Common myeloid progenitor, CD34-positive (primary cell): Measurements from ENCODE around the gene C9orf57.
A peak's percentile ranks its signal among the peaks of the same experiment; 100 is the strongest.

ENCODE experiments used
- CTCF ChIA-PET: fragments of 350-600 bp; sonication (Branson Sonifier 250); formaldehyde crosslinking; loops from one replicate; lab custom pipeline; 2021; ENCODE audit warnings: antibody characterized with exemption; lab: Charles Lee
- POLR2A ChIA-PET: fragments of 350-600 bp; sonication (Branson Sonifier 250); formaldehyde crosslinking; loops from one replicate; lab custom pipeline; 2021; ENCODE audit warnings: antibody characterized with exemption; lab: Charles Lee
- DNase-seq, 3 donors: peaks; one replicate each; pipeline versions ENCODE4 v3.0.0 to v3.0.0-alpha.2; 2013
- H3K27ac ChIP-seq, 2 experiments: 1 replicate in 1 of 2; 2 replicates in 1 of 2; pipeline ENCODE4 v1.7.0; 2013; ENCODE audit warnings: inconsistent platforms in 2 of 2, low read length in 2 of 2, mild to moderate bottlenecking in 2 of 2, low read depth in 1 of 2, moderate library complexity in 1 of 2; ENCODE audit not compliant: severe bottlenecking in 2 of 2, insufficient read depth in 1 of 2, poor library complexity in 1 of 2
- H3K27me3 ChIP-seq, 5 experiments: replicated peaks in 2 of 5; 1 replicate in 3 of 5; 2 replicates in 2 of 5; pipeline versions ENCODE4 v1.6.1 to v1.7.0; 2013; ENCODE audit warnings: low read length in 4 of 5, mild to moderate bottlenecking in 2 of 5, moderate library complexity in 2 of 5, inconsistent platforms in 1 of 5; ENCODE audit not compliant: insufficient read depth in 5 of 5, control insufficient read depth in 4 of 5
- H3K36me3 ChIP-seq, 4 experiments: 1 replicate in 2 of 4; 2 replicates in 2 of 4; pipeline versions ENCODE4 v1.6.1 to v1.7.0; 2013; ENCODE audit warnings: low read length in 3 of 4, control low read depth in 1 of 4, mild to moderate bottlenecking in 1 of 4; ENCODE audit not compliant: control insufficient read depth in 4 of 4, insufficient read depth in 4 of 4
- H3K4me1 ChIP-seq, 4 experiments: 1 replicate in 3 of 4; 2 replicates in 1 of 4; pipeline versions ENCODE4 v1.6.1 to v1.7.1; 2013; ENCODE audit warnings: low read length in 3 of 4, mild to moderate bottlenecking in 3 of 4, control low read depth in 1 of 4, inconsistent platforms in 1 of 4, moderate library complexity in 1 of 4; ENCODE audit not compliant: control insufficient read depth in 4 of 4, insufficient read depth in 4 of 4; ENCODE audit errors: control extremely low read depth in 1 of 4
- H3K4me3 ChIP-seq, 7 experiments: 1 replicate in 4 of 7; 2 replicates in 3 of 7; pipeline versions ENCODE4 v1.5.1 to v1.7.0; 2013; ENCODE audit warnings: mild to moderate bottlenecking in 7 of 7, low read length in 6 of 7, moderate library complexity in 6 of 7, inconsistent platforms in 2 of 7, low read depth in 2 of 7, control low read depth in 1 of 7; ENCODE audit not compliant: insufficient read depth in 4 of 7, control insufficient read depth in 1 of 7; ENCODE audit errors: extremely low read depth in 1 of 7
- H3K9me3 ChIP-seq, 5 experiments: 1 replicate in 4 of 5; 2 replicates in 1 of 5; pipeline versions ENCODE4 v1.6.1 to v1.7.1; 2013; ENCODE audit warnings: low read length in 4 of 5, mild to moderate bottlenecking in 2 of 5, inconsistent platforms in 1 of 5, low read depth in 1 of 5, moderate library complexity in 1 of 5; ENCODE audit not compliant: control insufficient read depth in 4 of 5, insufficient read depth in 2 of 5; ENCODE audit errors: control extremely low read depth in 1 of 5
- whole genome bisulfite sequencing: methylation state at CpG from one replicate; pipeline ENCODE4 v1.1.5; 2013; ENCODE audit not compliant: insufficient coverage; 5-methylcytosine and 5-hydroxymethylcytosine counted together

The C9orf57 gene

DNA sequence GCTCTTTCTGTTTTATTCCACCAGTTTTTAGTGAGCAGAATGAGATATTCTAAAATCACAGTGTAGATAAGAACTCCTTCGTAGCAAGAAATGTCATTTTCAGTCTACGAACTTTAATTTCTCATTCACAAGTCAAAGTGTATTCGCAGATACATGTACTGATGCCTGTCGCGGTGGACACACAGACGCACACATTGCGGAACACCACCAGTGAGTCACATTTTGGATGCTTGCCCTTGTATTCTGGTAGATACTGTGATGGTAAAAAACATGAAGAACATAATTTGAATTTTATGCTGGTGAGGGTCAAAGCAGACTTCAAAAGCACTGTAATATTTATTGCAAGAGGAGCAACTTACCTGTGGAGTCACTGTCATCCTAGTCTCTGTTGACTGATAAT, 4.7 kb upstream of the C9orf57 start:
- Histone ChIP-seq H3K9me3 (no peaks in the 10 kb centered on the region), H3K4me1 (no peaks in the 10 kb centered on the region), H3K27me3 (no peaks in the 10 kb centered on the region), H3K36me3 (no peaks in the 10 kb centered on the region), H3K4me3 (no peak overlapping the region), H3K27ac (no peak overlapping the region)
- POLR2A ChIA-PET: no interaction called here
- CTCF ChIA-PET: no interaction called here
- WGBS: 90% methylated on average over 7 of the region's 7 CpGs
- no peak for DNase-seq

DNA sequence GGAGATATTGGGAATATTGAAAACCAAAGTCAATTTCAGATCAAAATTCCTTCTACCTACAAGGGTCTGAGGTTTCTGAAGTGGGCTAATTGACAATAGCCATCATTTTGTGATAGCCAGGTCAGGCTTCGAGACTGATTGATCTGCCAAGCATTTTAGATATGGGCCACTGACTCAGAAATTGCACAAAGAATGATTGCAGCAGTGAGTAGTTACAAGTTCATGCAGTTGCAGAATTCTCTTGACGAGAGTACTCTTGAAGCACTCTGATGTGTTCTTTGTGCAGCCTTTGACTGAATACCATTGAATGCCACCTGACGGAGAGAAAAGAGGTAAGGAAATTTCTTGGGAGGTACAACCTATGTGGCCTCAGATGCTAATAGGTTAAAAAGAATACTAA, 8.3 kb downstream of the C9orf57 start:
- no peaks in the 10 kb centered on the region for H3K27me3 ChIP-seq
- H3K27ac ChIP-seq: no peak overlapping the region
- no peak for DNase-seq
- ChIA-PET CTCF (interaction anchor here (0.9 kb wide), 1 partner anchor 13 kb away, joined by 3 read pairs; no protein-coding TSS in a partner anchor), POLR2A (no interaction called here)
- peaks cover 0 to 10% (median 6%) of the 10 kb centered on the region in 4 experiments for H3K4me1 ChIP-seq
- H3K36me3 ChIP-seq: no peaks in the 10 kb centered on the region
- no peak overlapping the region for H3K4me3 ChIP-seq
- WGBS: 95% methylated on average over 2 of the region's 3 CpGs
- peaks cover 0 to 1% (median 0%) of the 10 kb centered on the region in 5 experiments for H3K9me3 ChIP-seq

DNA sequence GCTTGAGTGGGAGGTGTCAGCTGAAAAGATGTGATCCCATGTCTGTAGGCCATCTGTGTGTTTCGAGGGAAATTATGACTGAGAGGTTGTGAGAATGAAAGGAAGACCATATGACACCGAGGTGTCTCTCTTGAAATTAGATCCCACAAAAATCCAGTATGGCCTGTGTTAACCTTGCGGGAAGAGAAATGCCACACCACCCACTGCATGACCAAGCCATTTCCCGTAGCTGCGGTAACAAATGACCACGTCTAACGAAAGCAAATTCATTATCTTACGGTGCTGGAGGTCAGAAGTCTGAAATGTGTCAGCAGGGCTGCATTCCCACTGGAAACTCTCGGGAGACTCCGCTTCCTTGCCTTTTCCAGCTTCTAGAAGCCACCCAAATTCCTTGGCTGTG, 11.6 kb downstream of the C9orf57 start:
- peaks cover 0 to 1% (median 0%) of the 10 kb centered on the region in 5 experiments for H3K9me3 ChIP-seq
- WGBS: 95% methylated on average over 9 of the region's 10 CpGs
- POLR2A ChIA-PET: no interaction called here

DNA sequence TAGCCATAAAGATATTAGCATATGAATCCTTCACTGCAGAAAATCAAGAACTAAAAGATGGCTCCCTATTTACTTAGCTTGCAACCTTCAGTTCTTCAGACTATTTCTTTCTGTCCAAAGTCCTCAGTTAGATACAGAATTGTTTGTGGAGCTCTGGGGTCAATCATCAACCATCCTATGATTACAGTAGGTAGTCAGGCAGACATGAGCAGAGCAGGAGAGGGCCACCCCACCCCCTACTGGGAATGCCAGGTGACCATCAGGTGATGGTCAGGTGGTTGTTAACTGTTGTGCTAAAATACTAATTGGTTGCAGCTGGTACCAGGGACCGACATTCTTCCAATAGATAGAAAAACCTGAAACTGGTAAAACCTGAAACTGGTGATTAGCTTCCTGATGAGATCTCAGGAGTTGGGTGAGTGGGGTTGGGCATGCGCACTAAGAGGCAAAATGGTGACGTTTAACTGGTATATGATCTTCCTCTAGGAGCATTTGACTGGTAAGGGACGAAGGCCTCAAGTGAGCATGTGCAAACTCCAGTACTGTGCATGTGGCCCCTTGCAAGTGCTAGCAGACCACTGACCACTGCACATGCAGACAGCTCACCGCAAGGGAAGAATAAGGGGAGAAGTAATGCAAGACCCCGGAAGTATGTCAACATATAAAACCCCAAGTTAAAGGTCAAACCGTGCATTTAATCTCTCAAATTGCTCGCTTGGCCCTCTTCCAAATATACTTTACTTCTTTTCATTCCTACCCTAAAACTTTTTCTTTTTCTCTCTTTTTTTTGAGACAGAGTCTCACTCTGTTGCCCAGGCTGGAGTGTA, 13.6 kb downstream of the C9orf57 start:
- Histone ChIP-seq H3K4me3 (no peak overlapping the region), H3K9me3 (peaks cover 0 to 1% (median 0%) of the 10 kb centered on the region in 5 experiments), H3K4me1 (peaks cover 0 to 8% (median 3%) of the 10 kb centered on the region in 4 experiments), H3K27me3 (no peaks in the 10 kb centered on the region), H3K27ac (no peak overlapping the region), H3K36me3 (no peaks in the 10 kb centered on the region)
- ChIA-PET POLR2A (interaction anchor here (0.6 kb wide), 1 partner anchor 26 kb away, joined by 3 read pairs; no protein-coding TSS in a partner anchor), CTCF (interaction anchor here (1.0 to 1.4 kb wide), 3 partner anchors 8 to 239 kb away, joined by 3 to 7 read pairs (median 3); no protein-coding TSS in a partner anchor)
- DNase-seq: no peak
- 96% methylated on average over 8 of the region's 8 CpGs for WGBS

More for the DNA sequence above, 11.6 kb downstream of the C9orf57 start:
- no peak overlapping the region for H3K4me3 ChIP-seq
- H3K4me1 ChIP-seq: peaks cover 0 to 10% (median 6%) of the 10 kb centered on the region in 4 experiments
- CTCF ChIA-PET: no interaction called here
- H3K27me3 ChIP-seq: no peaks in the 10 kb centered on the region
- no peak for DNase-seq
- H3K27ac ChIP-seq: no peak overlapping the region
- no peaks in the 10 kb centered on the region for H3K36me3 ChIP-seq

DNA sequence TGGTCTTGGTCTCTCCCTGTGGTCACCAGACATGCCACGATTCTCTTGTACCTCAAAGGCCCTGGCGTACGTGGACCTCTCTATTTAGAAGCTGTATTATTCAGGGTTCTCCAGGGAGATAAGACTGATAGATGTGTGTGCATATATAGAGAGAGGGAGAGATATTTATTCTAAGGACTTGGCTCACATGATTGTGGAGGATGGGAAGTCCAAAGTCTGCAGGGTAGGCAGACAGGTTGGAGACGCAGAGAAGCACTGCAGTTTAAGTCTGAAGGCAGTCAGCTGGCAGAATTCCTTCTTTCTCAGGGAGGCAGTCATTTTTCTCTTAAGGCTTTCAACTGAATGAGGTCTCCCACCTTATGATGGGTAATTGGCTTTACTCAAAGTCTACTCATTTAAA, 16.3 kb downstream of the C9orf57 start:
- H3K9me3 ChIP-seq: peaks cover 0 to 1% (median 0%) of the 10 kb centered on the region in 5 experiments
- no peak for DNase-seq
- H3K36me3 ChIP-seq: no peaks in the 10 kb centered on the region
- ChIA-PET POLR2A (no interaction called here), CTCF (no interaction called here)
- 96% methylated on average over 4 of the region's 4 CpGs for WGBS
- H3K27ac ChIP-seq: no peak overlapping the region
- H3K4me3 ChIP-seq: no peak overlapping the region
- peaks cover 0 to 8% (median 3%) of the 10 kb centered on the region in 4 experiments for H3K4me1 ChIP-seq
- H3K27me3 ChIP-seq: no peaks in the 10 kb centered on the region

DNA sequence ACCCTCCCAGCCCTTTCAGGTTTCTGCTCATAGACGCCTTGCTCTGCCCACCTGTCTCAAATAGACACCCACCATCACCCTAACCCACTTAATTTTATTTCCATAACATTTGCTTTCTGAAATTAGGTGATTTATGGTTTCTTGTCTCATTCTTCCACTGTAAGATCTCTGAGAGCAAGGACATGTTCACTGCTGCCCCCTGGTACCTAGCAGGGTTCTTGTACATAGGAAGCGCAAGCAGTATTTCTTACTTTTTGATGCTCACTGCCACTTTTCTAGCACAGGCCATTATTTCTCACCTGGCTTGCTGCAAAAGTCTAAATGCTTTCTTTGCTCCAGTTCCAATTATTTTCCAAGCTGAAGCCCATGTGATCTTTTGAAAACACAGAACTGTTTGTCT, 16.8 kb downstream of the C9orf57 start:
- 100% methylated on average over 2 of the region's 2 CpGs for WGBS
- H3K4me3 ChIP-seq: no peak overlapping the region
- peaks cover 0 to 8% (median 3%) of the 10 kb centered on the region in 4 experiments for H3K4me1 ChIP-seq
- no peak overlapping the region for H3K27ac ChIP-seq
- no peaks in the 10 kb centered on the region for H3K36me3 ChIP-seq
- CTCF ChIA-PET: no interaction called here
- H3K9me3 ChIP-seq: no peaks in the 10 kb centered on the region
- DNase-seq: peak in 1 of 3 donors; percentile 7
- H3K27me3 ChIP-seq: no peaks in the 10 kb centered on the region
- POLR2A ChIA-PET: no interaction called here

DNA sequence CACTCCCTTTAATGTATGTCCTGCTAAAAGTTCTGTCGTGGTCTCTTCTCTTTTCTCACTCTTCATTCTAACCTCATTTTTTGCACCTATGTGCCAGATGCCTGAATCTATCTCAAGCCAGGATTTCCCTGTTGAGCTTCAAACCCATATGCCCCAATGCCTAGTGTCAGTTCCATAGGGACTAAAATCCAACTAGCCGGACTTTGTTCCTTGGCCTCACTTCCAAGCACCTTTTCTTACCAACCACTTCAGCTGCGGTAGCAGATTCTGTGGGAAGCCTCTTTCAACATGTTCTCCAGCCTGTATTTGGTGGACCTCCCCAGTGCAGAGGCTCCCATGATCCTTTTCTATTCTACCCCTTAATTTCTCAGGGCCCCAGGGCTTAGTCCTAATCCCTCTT, 17.5 kb downstream of the C9orf57 start:
- peaks cover 0 to 8% (median 3%) of the 10 kb centered on the region in 4 experiments for H3K4me1 ChIP-seq
- DNase-seq: no peak
- no peaks in the 10 kb centered on the region for H3K27me3 ChIP-seq
- no peak overlapping the region for H3K27ac ChIP-seq
- H3K36me3 ChIP-seq: no peaks in the 10 kb centered on the region
- WGBS: 97% methylated on average over 3 of the region's 3 CpGs
- POLR2A ChIA-PET: no interaction called here
- CTCF ChIA-PET: no interaction called here
- no peak overlapping the region for H3K4me3 ChIP-seq
- no peaks in the 10 kb centered on the region for H3K9me3 ChIP-seq
